ENCODE data around the gene CIBAR2. TPM values are rescaled to one million over a fixed set of nuclear protein-coding genes. Genes with fewer than 3 reads are reported as not detected.

CIBAR2 gene
- total and polyA plus RNA-seq, 2 experiments from 2014 or later: not detected

DNA sequence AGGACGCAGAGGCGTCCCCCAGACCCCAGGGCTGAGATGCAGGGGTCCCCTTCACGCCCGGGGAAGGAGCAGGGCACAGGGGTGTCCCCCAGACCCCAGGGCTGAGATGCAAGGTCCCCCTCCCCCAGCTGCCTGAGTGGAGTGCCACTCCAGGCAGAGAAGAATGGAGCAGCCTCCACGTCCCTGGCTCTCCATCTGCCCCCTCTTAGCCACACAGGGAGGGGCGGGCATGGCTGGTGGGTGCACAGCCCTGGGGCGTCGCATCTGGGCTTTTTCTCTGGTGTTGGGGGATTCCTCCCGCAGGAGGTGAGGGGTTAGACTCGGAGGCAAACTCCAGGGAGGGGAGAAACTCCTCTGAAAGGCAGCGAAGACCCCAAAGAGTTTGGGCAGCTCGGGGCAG, 17.5 kb downstream of the CIBAR2 start (continued):
- TF ChIP-seq, protein P1, sequence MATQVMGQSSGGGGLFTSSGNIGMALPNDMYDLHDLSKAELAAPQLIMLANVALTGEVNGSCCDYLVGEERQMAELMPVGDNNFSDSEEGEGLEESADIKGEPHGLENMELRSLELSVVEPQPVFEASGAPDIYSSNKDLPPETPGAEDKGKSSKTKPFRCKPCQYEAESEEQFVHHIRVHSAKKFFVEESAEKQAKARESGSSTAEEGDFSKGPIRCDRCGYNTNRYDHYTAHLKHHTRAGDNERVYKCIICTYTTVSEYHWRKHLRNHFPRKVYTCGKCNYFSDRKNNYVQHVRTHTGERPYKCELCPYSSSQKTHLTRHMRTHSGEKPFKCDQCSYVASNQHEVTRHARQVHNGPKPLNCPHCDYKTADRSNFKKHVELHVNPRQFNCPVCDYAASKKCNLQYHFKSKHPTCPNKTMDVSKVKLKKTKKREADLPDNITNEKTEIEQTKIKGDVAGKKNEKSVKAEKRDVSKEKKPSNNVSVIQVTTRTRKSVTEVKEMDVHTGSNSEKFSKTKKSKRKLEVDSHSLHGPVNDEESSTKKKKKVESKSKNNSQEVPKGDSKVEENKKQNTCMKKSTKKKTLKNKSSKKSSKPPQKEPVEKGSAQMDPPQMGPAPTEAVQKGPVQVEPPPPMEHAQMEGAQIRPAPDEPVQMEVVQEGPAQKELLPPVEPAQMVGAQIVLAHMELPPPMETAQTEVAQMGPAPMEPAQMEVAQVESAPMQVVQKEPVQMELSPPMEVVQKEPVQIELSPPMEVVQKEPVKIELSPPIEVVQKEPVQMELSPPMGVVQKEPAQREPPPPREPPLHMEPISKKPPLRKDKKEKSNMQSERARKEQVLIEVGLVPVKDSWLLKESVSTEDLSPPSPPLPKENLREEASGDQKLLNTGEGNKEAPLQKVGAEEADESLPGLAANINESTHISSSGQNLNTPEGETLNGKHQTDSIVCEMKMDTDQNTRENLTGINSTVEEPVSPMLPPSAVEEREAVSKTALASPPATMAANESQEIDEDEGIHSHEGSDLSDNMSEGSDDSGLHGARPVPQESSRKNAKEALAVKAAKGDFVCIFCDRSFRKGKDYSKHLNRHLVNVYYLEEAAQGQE (IDR thresholded peaks at IDR 0.05; ENCODE audit: unreplicated experiment): no peak

DNA sequence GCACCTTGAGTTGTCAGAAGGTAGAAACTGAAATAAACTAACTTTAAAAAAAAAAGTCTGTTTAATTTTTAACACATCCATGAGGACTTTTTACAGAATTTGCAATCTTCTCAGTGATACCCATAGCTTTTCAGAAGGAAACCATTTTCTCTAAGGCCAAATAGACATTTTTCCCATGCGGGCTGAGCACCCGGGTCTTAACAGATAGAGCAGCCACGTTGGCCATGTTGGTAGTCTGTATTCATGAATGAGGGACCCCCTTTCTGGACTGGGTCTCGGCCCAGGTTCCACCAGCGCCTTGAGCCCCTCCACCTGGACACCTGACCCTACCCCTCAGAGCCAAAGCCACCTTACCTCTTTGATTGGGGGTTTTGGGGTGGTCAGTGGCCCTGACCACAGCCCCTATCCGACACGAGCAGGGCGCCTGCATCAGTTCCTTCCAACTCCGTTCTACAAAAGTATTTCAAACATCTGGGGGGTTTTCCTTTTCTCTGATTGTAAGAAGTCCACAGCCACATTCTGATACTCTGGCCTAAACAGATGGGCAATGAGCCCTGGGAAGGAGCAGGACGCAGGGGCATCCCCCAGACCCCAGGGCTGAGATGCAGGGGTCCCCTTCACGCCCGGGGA, 18.0 kb downstream of the CIBAR2 start:
- Mint-ChIP-seq H3K27ac (no peak overlapping the region), H3K4me3 (no peak overlapping the region), H3K36me3 (ENCODE audit: low read depth) (no peaks in the 10 kb centered on the region), H3K9me3 (no peaks in the 10 kb centered on the region), H3K27me3 (ENCODE audit: insufficient read depth, low read depth, poor library complexity) (peaks cover 5% of the 10 kb centered on the region), H3K4me1 (peaks cover 9% of the 10 kb centered on the region; the same call in 2 of the 3 replicates)
- H3K9me2 ChIP-seq (ENCODE audit: insufficient read depth): no peaks in the 10 kb centered on the region
- H3K79me2 ChIP-seq (replicated peaks; ENCODE audit: insufficient read depth): no peaks in the 10 kb centered on the region
- H3K4me2 ChIP-seq: no peak overlapping the region
- H4K20me1 ChIP-seq (replicated peaks; ENCODE audit: insufficient read depth): no peaks in the 10 kb centered on the region
- no peaks in the 10 kb centered on the region for H3F3A ChIP-seq (replicated peaks; ENCODE audit: low read depth)
- no peak overlapping the region for H3K27ac ChIP-seq (ENCODE audit: low read depth)
- no peaks in the 10 kb centered on the region for H3K36me3 ChIP-seq (ENCODE audit: insufficient read depth)
- no peak overlapping the region for H2AFZ ChIP-seq
- 0 out of 2 replicates have a peak, but pooled peaks cover 3% of the 10 kb centered on the region for H3K4me1 ChIP-seq (ENCODE audit: insufficient read depth)
- no peak overlapping the region for H3K4me3 ChIP-seq
- H3K27me3 ChIP-seq (ENCODE audit: insufficient read depth): no peaks in the 10 kb centered on the region
- no peak for DNase-seq (ENCODE audit: low spot score)
- ATAC-seq: no peak
- TF ChIP-seq POLR2AphosphoS5 (IDR thresholded peaks at IDR 0.05; ENCODE audit: low read depth) (no peak), ZNF331 (CRISPR knock-in tag; IDR thresholded peaks at IDR 0.05; ENCODE audit: low read depth) (no peak), ZNF114 (CRISPR knock-in tag; IDR thresholded peaks at IDR 0.05) (no peak), CREB1 (CRISPR knock-in tag; IDR thresholded peaks at IDR 0.05; ENCODE audit: low read depth) (no peak), NANOG (IDR thresholded peaks at IDR 0.05; ENCODE audit: borderline replicate concordance) (no peak), EZH2phosphoT487 (IDR thresholded peaks at IDR 0.05; ENCODE audit: unreplicated experiment) (no peak), EZH2 (IDR thresholded peaks at IDR 0.05; ENCODE audit: low read depth, unreplicated experiment) (no peak), STAT1 (IDR thresholded peaks at IDR 0.05; ENCODE audit: unreplicated experiment) (no peak)
- TF ChIP-seq, protein P2, sequence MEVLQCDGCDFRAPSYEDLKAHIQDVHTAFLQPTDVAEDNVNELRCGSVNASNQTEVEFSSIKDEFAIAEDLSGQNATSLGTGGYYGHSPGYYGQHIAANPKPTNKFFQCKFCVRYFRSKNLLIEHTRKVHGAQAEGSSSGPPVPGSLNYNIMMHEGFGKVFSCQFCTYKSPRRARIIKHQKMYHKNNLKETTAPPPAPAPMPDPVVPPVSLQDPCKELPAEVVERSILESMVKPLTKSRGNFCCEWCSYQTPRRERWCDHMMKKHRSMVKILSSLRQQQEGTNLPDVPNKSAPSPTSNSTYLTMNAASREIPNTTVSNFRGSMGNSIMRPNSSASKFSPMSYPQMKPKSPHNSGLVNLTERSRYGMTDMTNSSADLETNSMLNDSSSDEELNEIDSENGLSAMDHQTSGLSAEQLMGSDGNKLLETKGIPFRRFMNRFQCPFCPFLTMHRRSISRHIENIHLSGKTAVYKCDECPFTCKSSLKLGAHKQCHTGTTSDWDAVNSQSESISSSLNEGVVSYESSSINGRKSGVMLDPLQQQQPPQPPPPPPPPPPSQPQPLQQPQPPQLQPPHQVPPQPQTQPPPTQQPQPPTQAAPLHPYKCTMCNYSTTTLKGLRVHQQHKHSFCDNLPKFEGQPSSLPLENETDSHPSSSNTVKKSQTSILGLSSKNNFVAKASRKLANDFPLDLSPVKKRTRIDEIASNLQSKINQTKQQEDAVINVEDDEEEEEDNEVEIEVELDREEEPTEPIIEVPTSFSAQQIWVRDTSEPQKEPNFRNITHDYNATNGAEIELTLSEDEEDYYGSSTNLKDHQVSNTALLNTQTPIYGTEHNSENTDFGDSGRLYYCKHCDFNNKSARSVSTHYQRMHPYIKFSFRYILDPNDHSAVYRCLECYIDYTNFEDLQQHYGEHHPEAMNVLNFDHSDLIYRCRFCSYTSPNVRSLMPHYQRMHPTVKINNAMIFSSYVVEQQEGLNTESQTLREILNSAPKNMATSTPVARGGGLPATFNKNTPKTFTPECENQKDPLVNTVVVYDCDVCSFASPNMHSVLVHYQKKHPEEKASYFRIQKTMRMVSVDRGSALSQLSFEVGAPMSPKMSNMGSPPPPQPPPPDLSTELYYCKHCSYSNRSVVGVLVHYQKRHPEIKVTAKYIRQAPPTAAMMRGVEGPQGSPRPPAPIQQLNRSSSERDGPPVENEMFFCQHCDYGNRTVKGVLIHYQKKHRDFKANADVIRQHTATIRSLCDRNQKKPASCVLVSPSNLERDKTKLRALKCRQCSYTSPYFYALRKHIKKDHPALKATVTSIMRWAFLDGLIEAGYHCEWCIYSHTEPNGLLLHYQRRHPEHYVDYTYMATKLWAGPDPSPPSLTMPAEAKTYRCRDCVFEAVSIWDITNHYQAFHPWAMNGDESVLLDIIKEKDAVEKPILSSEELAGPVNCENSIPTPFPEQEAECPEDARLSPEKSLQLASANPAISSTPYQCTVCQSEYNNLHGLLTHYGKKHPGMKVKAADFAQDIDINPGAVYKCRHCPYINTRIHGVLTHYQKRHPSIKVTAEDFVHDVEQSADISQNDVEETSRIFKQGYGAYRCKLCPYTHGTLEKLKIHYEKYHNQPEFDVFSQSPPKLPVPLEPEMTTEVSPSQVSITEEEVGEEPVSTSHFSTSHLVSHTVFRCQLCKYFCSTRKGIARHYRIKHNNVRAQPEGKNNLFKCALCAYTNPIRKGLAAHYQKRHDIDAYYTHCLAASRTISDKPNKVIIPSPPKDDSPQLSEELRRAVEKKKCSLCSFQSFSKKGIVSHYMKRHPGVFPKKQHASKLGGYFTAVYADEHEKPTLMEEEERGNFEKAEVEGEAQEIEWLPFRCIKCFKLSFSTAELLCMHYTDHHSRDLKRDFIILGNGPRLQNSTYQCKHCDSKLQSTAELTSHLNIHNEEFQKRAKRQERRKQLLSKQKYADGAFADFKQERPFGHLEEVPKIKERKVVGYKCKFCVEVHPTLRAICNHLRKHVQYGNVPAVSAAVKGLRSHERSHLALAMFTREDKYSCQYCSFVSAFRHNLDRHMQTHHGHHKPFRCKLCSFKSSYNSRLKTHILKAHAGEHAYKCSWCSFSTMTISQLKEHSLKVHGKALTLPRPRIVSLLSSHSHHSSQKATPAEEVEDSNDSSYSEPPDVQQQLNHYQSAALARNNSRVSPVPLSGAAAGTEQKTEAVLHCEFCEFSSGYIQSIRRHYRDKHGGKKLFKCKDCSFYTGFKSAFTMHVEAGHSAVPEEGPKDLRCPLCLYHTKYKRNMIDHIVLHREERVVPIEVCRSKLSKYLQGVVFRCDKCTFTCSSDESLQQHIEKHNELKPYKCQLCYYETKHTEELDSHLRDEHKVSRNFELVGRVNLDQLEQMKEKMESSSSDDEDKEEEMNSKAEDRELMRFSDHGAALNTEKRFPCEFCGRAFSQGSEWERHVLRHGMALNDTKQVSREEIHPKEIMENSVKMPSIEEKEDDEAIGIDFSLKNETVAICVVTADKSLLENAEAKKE (CRISPR knock-in tag; IDR thresholded peaks at IDR 0.05): no peak
- TF ChIP-seq, protein P1 (IDR thresholded peaks at IDR 0.05; ENCODE audit: unreplicated experiment): no peak
